Suprapubic skin (tissue), 3 donors: ENCODE results near the gene BAIAP2L1.

Experiments used
- EP300 ChIP-seq: sonication (generic); formaldehyde crosslinking; IDR thresholded peaks from one replicate; pipeline ENCODE4 v1.6.1; 2017; ENCODE audit warnings: antibody characterized with exemption
- TF ChIP-seq, protein P1 (sequence below), 2 donors: fragments of 200-600 bp in 1 of 2; fragments of 450-650 bp in 1 of 2; sonication (generic) in 1 of 2; IDR thresholded peaks; one replicate each; pipeline ENCODE4 v1.5.1; 2016 to 2019; ENCODE audit warnings: antibody characterized with exemption in 2 of 2, mild to moderate bottlenecking in 1 of 2, moderate library complexity in 1 of 2

DNA sequence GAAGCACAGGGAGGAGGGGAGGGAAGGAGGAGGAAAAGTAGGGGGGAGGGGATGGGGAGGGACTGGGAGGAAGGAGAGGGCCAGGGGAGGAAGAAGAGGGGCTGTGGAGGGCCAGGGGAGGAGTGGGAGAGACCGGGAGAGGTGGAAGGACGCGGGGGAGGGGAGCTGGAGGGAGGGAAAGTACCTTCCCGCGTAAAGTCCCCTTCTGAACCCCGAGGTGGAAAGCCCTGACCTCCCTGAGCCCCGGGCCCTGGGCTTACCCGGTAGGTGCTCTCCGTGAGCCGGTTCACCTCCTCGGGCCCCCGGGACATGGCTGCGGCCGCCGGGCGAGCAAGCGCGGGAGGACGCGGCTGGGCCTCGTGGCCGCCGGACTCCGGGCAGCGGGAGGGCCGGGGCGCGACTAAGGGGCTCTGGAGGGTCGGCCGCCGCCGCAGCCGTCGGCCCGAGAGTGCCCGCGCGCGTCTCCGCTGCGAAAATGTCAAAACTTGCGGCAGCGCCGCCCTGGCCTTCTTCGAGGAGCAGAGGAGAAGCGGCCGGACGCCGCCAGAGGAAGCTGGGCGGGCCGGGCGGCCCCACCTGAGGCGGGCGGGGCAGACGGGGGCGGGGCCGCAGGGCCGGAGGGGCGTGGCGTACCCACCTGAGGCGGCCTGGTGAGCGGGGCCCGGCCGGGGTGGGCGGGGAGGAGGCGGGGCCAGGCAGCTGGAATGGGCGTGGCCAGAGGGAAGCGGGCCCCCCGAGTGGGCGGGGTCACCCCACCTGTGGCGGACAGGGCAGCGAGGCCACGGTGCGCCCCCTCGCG lies at the start of gene BAIAP2L1:
- TF ChIP-seq, protein P1, sequence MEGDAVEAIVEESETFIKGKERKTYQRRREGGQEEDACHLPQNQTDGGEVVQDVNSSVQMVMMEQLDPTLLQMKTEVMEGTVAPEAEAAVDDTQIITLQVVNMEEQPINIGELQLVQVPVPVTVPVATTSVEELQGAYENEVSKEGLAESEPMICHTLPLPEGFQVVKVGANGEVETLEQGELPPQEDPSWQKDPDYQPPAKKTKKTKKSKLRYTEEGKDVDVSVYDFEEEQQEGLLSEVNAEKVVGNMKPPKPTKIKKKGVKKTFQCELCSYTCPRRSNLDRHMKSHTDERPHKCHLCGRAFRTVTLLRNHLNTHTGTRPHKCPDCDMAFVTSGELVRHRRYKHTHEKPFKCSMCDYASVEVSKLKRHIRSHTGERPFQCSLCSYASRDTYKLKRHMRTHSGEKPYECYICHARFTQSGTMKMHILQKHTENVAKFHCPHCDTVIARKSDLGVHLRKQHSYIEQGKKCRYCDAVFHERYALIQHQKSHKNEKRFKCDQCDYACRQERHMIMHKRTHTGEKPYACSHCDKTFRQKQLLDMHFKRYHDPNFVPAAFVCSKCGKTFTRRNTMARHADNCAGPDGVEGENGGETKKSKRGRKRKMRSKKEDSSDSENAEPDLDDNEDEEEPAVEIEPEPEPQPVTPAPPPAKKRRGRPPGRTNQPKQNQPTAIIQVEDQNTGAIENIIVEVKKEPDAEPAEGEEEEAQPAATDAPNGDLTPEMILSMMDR (IDR thresholded peaks at IDR 0.05), result peak in 1 of 2 donors; percentile 18
- no peak for TF ChIP-seq EP300
